GM18517 (cell line): ENCODE data around the gene KLK13.

Experiments used
- ATAC-seq: cut with Tn5 transposase; IDR thresholded peaks from one replicate; pipeline ENCODE4 v1.9.1; 2021; ENCODE audit warnings: mild to moderate bottlenecking, moderate library complexity; ENCODE audit not compliant: unreplicated experiment

KLK13 gene

DNA sequence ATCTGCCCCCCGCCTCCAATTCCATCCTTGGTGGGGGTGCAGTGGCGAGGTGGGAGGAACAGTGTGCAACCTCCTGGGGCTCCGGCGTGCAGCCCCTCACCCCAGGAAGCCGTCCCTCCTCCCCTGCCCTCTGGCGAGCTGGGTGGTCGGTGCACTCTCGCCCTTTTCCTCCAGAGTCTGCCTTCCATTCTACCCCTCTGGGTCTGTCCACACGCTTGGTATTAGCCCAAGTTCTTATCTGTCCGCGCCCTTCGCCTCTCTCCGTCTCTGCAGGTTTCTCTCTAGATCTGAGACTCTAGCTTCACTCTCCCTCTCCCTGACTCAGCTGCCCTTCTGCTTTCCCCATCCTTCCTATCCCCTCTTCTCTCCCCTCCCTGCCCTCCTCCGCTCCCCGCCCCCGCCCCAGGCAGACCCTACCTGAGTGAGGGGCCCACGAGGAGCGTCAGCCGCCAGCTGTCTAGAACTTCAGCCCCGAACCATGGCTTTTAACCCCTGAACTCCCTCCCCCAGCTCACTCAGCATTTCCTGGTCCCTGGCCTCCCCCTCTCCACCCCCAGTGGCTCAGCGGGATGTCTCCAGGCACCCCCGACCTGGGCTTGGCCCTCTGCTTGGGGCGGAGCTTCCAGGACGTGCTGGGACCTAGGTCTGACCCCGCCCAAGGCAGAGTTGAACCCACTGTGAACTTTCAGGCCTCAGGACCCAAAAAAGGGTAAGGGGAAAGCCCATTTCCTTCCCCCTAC lies 499 bp upstream of the KLK13 start:
- no peak for ATAC-seq

DNA sequence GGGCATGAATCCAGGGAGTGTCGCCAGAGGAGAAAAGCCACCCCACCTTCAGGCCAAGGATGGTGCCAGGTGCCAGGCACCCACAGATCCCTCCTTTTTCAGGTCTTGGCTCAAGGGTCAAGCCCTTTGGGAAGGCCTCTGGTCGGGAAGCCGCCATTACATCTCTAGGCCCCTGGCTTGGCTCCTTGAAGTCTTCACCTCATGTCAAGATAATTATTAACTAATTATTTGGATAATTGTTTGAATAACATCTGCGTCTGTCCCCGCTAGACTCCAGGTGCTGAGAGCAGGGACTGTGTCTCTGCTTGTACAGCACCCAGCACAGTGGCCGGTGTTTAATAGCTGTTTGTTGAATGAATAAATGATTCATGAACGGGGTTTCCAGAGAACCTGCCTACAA lies 1.2 kb downstream of the KLK13 start:
- no peak for ATAC-seq

DNA sequence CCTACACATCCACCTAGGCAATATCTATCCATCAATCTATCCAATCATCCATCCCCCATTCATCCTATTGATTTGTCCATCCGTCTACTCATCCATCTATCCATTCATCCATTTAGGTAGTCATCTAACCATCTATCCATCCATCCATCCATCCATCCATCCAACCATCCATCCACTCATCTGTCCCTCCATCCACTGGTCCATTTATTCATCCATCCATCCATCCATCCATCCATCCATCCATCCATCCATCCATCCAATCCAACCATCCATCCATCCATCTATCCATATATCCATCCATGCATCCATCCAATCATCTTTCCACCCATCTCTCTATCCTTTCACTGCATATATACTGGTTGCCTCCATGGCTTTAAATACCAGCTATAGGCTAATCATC lies 3.9 kb downstream of the KLK13 start:
- no peak for ATAC-seq

DNA sequence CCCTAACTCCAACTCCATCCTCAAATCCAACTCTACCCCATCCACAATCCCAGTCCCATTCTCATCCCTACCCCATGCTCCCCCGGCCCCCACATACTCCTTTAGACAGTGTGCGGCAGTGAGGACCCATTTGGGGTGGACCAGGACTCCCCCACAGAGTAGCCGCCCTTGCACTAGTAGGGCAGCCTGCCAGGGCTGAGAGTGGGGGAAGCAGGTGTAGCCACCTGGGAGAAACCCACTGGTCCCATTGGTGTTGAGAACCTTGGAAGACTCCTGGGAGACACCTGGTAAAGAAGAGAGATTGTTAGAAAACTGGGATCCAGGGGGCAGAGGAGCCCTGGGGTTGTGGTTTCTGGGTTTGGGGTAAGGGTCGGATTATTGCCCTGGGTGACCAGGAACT lies 4.6 kb downstream of the KLK13 start:
- ATAC-seq, result no peak

DNA sequence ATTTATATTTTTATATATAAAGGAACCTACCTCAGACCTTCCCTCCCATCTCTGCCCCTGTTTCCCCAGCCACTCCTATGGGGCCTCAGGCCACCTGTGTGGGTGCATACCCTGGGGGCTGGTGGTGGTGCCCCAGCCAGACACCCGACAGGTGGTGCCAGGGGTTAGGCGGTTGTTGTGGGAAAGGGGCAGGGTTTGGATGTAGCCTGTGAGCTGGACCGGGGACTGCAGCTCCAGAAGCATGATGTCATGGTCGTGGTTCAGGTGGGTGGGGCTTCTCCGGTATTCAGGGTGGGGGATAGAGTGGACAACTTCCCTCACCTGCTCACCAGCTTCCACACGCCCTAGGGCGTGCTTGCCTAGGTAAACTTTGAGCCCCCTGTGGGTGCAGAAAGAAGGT lies 5.2 kb downstream of the KLK13 start:
- no peak for ATAC-seq

DNA sequence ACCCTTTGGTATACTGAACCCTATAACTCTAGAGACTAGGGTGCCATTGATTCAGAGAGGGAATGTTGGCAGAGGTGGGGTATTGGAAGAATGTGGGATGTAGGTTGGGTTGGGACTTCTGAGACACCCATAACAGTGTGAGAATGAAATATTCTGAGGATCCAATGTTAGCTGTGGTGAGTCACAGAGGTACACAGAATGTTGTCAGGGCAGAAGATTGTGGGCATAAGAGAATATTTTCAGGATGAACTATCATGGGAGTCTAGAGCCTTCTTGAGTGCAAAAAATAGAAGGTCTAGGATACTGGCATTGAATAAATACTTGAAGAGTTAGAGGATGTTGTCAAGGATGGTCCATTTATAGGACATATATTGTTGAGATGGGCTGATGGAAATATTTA lies 9.0 kb downstream of the KLK13 start:
- no peak for ATAC-seq

DNA sequence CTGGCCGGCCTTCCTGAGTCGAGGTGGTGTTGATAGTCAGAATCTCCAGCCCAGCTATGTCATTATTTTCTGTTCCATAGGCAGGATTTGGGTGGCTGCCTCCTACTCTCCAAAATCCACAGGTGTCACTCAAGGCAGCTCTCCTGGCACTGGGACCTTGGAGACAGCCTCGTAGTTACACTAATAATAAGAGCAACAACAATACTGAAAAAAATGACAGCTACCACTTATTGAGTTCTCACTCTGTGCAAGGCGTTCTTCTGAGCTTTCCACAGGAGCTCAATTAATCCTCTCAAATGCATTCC lies 17.9 kb downstream of the KLK13 start:
- no peak for ATAC-seq

DNA sequence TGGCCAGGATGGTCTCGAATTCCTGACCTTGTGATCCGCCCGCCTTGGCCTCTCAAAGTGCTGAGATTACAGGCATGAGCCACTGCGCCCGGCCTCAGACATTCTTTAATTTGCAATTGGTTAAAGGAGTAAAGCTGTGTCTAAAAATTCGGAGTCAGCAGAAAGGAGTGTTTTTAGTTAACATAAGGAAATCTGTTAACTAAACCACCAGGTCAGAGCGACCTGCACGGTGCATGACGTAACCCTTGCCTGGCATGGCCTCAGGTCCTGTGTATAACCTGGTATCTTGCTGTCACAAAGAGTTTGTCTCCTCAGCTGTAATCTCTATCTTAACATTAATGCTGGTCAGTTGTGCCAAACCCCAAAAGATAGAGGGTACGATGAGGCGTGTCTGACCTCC lies 20.6 kb downstream of the KLK13 start:
- no peak for ATAC-seq

DNA sequence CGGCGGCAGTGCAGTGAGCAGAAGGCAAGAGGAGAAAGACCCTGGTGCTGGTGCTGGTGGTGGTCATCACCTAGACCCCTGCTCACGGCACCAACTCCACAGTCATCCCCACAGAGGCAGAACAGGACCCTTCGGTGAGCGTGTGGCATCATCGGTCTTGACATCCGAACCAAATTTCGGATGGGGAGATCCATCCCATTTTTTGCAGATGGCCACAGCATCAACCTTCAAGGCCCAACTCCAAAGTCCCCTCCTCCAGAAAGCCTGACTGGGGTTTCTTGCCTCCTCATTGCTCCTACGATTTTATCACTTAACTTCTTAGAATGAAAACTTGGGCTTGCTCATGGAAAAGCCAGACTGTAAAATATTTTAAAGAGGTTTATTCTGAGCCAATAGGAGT lies 21.4 kb downstream of the KLK13 start:
- no peak for ATAC-seq

DNA sequence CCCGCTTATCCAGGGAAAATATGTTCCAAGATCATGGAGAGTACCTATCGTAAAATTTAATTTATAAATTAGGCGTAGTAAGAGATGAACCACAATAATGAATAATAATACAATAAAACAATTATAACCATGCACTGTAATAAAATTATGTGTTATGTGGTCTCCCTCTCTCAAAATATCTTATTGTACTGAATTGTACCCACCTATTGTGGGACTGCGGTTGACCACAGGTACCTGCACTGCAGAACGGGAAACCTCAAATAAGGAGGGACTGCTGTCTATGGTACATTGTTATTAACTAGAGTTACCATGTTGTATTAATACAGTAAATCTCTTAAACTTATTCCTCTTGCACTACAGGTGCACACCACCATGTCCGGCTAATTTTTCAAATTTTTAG lies 24.7 kb downstream of the KLK13 start:
- no peak for ATAC-seq

DNA sequence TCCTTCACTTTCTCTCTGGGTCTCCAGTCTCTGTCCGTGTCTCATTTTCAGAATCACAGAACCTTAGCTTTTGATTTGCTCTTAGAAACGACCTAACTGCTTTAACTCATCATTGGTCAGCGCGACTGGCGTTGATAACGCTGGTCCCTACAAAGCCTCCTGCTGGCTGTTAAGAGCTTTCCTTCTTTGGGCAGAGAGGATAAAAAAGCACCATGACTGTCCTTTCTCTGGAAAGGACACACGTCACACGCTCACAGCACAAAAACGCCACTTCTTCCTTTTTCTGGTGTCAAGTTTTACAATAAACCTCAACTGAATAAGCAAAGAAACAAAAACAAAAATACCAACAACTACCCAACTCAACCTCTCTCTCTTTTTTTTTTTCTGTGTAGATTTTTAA lies 28.4 kb downstream of the KLK13 start:
- no peak for ATAC-seq

DNA sequence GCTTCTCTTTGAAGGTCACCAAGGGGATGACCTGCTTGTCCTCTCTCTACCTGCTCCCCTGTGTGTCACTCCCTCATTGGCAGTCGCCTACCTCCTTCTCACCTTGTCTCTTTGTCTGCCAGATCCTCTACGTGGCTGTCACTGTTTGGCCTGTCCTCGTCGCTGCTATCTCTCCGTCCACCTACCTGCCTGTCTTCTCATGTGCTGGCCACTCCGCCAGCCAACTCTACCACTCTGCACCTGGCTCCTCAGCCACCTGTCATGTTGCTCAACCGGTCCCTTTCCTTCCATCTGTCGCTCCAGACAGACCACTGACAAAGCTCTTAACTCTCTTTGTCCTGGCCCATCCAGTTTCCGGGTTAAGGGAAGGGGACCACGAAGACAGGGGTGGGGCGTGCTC lies 30.2 kb downstream of the KLK13 start, which contains the start of gene KLK12:
Gene KLK12, minus strand, starts transcription at position 299 of the 400 bp plus-strand sequence. CDS start 381 bp downstream, outside the sequence.
- ATAC-seq, result no peak

DNA sequence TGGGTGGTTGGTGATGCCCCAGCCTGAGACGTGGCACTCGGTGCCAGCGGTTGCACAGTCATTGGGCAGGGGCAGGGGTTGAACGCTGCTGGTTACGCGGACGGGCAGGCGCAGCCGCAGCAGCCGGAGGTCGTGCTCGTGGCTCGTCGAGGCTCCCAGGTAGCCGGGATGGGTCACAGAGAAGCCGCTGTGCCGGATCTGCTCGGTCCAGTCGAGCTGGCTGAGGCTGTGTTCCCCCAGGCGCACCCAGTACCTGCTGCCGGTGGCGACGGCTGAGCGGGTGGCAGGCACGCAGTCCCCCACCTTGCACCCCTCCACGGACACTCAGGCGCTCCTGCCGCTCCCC lies 33.0 kb downstream of the KLK13 start:
- no peak for ATAC-seq

DNA sequence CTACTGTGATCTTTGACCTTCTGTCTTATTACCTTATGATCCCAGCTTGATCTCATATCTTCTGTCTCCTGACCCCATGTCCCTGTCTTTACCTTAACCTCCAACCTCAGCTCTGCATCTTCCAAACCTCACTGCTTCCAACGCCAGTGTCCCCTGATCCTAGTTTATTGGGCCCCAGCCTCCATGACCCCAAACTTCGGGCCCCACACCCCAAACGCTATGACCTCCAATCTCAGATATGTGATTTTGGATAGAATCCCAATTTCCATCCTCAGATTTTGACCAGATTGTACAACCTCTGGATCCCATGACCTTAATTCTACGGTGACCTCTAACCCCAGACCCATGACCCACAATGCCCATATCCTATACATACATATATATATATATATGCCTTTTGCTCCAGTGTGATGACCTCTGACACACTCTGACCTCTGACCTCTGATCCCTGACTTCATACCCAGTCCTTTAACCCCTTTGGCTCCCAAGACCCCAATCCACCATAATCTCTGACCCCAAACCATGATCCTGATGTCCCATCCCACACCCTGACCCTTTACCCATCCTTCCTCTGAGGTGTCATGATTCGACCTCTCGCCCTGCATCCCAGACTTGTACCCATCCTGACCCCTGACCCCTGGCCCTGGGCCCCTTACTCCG lies 33.5 kb downstream of the KLK13 start:
- no peak for ATAC-seq

DNA sequence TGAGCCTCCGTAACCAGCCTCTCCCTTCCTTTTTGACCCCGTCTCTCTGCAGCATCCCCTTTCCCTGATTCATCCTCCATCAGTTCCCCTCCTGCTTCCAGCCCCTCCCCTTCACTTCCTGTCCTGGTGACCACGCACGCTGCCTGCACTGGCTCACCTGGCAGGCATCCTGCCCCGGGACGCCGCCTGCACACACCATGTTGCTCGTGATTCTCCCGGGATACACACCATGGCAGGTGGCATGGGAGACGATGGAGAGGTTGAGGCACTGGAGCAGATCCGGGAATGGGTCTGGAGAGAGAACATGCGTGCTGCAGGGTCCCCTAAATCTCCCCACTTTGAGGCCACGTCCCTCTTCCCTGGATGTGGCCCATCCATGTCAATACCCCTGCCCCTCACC lies 34.3 kb downstream of the KLK13 start:
- ATAC-seq, result no peak

DNA sequence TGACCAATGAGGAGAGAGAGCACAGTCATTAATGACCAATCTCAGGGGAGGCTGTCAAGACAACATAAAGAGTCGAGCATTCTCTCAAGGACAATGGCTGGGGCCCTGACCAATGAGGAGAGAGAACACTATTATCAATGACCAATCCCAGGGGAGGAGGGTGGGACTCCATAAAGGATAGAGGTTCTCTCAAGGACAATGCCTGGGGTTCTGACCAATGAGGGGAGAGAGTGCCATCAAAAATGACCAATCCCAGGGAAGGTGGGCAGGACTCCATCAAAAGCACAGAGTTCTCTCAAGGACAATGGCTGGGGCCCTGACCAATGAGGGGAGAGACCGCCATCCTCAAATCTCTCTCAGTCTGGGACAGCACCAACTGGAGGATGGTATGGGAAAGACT lies 35.2 kb downstream of the KLK13 start:
- ATAC-seq, result no peak

DNA sequence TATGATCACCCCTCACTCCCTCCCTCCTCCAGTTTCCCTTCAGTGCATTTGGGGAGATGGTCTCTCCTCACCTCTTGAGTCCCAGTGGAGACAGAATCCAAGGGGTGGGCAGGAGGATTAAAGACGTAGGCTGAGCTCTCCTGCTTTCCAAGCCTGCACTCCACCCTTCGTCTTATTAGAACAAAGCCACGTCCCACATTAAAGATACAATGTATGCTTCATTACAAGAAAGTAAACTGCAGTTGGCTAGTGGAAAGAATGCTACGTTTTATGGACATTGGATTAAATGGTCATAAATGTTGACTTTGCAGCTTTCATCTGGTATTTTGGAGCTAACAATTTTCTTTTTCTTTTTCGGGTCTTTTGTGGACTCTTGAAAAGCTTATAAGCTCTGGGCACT lies 37.0 kb downstream of the KLK13 start:
- no peak for ATAC-seq

DNA sequence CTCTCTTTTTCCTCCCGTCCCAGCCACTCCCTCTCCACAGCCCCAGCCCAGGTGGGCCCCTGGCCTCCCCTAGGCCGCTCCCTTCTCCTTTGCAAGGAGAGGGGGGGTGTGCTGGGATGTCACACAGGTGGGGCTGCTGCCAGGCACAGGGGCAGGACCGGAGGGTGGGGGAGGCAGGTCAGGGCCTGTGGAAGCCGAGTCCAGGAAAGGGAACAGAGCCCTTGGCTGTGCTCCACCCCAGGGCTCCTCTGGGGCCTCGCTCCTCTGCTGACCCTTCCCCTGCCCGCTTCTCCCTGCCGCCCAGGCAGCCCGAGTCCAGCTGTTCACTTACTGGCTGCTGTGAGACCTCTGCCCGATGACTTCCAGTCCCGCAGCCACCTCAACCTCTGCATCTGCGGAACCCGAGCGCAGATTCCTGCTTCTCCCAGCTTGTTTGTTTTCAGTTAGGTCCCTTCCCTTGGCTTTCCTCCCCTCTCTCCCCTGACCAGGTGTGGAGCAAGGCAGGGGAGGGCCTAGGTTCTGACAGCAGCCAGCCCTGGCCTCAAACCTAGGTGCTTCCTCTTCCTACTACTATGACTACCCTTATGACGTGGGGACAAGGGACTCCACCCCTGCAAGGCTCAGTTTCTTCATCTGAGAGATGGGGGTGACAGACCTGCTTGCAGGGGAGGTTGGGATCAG lies 37.6 kb downstream of the KLK13 start:
- ATAC-seq, result no peak

DNA sequence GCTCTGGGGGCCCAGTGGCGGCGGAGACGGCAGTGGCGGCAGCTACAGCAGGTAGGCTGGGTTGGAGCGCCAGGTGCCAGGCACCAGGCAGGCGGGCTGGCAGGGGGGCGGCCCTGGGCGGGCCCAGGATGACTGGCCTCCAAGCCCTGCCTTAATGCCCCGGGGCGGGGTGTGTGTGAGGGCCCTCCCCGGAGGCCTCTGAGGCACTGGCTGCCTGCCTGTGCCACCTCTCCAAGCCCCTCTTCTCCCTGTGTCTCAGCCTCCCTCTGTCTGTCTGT lies 38.4 kb downstream of the KLK13 start, which contains the start of gene KLK11:
Gene KLK11, minus strand, starts transcription at position 63 of the 278 bp plus-strand sequence. CDS start 985 bp downstream, outside the sequence.
- no peak for ATAC-seq

DNA sequence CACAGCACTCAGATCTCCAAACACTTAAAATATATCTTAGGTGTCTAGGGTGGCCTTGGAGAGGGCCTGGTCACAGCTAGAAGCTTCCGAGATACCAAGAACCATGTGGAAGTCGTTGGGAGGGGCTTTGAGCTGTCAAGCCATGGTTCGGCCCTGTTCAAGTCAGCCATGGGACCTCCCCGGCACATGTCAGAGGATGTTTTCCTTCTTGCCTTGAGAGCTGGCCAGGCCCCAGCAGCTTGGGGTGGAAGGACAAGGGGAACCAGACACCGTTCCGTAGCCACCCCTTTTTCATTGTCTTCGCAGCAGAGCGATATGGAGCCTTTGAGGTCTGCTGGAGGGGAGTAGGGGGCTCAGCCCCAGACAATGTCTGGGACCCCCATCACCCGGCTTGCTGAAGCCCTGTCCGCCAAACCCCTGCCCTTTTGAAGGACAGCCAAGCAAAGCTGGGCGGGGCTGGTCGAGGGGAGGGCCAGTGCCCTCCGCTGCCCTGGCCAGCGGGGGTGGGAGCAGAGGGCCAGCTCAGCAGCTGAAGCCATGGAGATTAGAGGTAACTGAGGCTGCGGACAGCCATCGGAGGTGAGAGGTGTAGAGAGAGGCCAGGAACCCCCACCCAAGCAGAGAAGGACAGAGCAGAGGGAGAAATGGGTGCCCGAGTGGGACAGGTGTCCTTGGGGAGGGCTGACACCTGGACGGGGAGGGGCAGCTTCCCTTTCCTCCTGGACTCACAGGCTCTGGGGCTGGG lies 38.9 kb downstream of the KLK13 start:
- ATAC-seq, result no peak

DNA sequence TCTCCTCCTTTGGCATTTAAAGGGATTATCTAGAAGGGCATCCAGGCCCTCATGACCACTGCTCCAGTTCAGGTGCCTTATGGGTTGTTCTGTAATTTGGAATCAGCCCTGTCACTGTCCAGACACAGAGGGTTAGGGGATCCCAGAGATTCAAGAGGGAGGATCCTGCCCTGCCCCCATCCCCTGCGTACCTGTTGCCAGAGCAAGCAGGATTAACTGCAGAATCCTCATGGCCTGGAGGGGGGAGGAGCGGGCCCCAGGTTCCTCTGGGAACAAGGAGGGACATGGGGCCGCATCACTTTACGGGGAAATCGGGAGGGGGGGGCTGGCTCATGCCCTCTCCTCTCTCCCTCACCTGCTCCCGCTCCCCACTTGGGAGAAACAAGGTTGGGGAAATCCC lies 39.5 kb downstream of the KLK13 start:
- no peak for ATAC-seq

DNA sequence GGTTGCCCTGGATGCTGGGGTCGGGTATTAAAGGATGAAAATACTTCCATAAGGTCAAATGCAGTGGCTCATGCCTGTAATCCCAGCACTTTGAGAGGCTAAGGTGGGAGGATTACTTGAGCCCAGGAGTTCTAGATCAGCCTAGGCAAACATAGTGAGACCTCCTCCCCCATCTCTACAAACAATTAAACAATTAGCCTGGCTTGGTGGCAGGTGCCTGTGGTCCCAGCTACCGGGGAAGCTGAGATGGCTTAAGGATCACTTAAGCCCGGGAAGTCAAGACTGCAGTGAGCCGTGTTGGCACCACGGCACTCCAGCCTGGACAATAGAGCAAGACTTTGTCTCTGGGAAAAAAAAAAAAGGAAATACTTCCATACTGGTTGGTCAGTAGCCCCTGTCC lies 40.0 kb downstream of the KLK13 start:
- no peak for ATAC-seq
